Vagina (tissue), 2 donors: ENCODE measurements around the gene GDPGP1.

Source experiments
- POLR2A ChIP-seq, 2 donors: fragments of 450-650 bp; IDR thresholded peaks; one replicate each; pipeline ENCODE4 v1.6.1; 2017; ENCODE audit warnings: antibody characterized with exemption in 2 of 2, mild to moderate bottlenecking in 2 of 2, moderate library complexity in 2 of 2
- TF ChIP-seq, protein P1 (sequence below), 3 experiments: fragments of 450-650 bp in 2 of 3; fragments of 200-600 bp in 1 of 3; sonication (generic) in 1 of 3; IDR thresholded peaks; one replicate each; pipeline ENCODE4 v1.5.1; 2017 to 2019; ENCODE audit warnings: antibody characterized with exemption in 3 of 3, mild to moderate bottlenecking in 2 of 3, moderate library complexity in 2 of 3

DNA sequence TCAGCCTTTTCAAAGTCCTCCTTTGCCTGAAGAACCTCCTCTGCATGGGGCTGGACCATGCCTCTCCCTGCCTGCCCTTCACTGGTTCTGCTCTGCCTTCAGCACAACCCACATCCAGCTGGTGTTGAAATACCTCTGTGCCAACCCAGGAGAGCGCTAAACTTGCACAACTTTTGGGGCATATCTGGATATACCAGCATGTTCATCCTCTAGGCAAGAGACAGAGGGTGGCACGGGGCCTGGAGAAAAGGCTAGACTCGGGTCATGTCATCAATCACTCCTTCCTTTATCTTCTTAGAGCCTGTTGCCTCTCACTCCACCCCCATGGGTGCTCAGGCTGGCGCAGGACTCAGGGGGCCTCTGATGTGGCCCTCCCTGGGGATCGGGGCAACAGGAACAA lies 28.1 kb upstream of the GDPGP1 start:
- TF ChIP-seq, protein P1, sequence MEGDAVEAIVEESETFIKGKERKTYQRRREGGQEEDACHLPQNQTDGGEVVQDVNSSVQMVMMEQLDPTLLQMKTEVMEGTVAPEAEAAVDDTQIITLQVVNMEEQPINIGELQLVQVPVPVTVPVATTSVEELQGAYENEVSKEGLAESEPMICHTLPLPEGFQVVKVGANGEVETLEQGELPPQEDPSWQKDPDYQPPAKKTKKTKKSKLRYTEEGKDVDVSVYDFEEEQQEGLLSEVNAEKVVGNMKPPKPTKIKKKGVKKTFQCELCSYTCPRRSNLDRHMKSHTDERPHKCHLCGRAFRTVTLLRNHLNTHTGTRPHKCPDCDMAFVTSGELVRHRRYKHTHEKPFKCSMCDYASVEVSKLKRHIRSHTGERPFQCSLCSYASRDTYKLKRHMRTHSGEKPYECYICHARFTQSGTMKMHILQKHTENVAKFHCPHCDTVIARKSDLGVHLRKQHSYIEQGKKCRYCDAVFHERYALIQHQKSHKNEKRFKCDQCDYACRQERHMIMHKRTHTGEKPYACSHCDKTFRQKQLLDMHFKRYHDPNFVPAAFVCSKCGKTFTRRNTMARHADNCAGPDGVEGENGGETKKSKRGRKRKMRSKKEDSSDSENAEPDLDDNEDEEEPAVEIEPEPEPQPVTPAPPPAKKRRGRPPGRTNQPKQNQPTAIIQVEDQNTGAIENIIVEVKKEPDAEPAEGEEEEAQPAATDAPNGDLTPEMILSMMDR (IDR thresholded peaks at IDR 0.05): no peak
- TF ChIP-seq POLR2A (IDR thresholded peaks at IDR 0.05): no peak
